IPS-NIHi7 (cell line): ENCODE measurements around the gene OR52M1.

ENCODE experiments used
- DNase-seq: peaks from one replicate; pipeline ENCODE4 v3.0.0; 2012; ENCODE audit warnings: mixed read lengths; ENCODE audit errors: extremely low spot score

OR52M1 gene

GRCh38 chr11:4569075-4569474, 24.1 kb downstream of the OR52M1 start:
- no peak for DNase-seq

GRCh38 chr11:4576880-4577279, 31.9 kb downstream of the OR52M1 start:
- no peak for DNase-seq

DNA sequence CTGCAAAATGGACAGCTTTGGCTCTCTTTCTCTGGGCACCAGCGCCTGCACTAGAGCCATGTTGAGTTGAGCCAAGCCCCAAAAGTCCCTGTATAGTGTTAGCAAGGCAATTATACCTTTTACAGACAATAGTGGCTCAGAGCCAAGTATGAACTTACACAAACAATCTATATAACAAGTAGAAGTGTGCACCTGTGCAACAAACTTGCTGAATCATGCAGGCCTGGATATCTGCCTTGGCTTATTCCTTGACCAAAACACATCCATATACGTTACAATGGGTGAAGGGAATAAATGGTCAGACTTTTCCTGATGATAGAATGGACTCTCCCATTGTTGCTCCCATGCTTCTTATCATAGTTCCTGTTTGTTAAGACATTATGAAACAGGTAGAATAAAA, 32.8 kb downstream of the OR52M1 start:
- no peak for DNase-seq

- DNase-seq = no peak
These were observed 33.6 kb downstream of the OR52M1 start for GRCh38 chr11:4578624-4579023.

DNA sequence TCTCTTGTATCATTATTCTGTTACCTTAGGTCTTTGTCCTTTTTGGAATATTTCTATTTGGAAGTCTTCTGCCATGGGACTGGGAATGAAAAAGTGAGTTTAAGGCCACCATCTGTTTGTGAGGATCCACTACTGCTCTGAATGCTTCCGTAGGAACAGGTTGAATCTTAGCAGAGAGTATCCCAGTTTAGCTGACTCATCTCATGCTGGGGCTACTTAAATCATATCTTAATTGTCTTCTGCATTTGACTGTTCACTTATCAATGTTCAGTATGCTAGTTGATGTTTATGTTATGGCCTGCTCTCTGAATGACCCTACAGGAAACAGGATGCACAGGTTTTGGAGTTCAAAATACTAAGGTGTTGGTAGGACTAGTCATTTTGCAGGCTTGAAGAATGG, 35.1 kb downstream of the OR52M1 start:
- DNase-seq = no peak

- no peak for DNase-seq
These were observed 36.5 kb downstream of the OR52M1 start, which contains the start of gene OR52I2 for GRCh38 chr11:4581443-4581842. Gene OR52I2, plus strand, starts transcription at chr11:4581743.

- no peak for DNase-seq
These were observed 44.0 kb downstream of the OR52M1 start for GRCh38 chr11:4589017-4589416.

DNA sequence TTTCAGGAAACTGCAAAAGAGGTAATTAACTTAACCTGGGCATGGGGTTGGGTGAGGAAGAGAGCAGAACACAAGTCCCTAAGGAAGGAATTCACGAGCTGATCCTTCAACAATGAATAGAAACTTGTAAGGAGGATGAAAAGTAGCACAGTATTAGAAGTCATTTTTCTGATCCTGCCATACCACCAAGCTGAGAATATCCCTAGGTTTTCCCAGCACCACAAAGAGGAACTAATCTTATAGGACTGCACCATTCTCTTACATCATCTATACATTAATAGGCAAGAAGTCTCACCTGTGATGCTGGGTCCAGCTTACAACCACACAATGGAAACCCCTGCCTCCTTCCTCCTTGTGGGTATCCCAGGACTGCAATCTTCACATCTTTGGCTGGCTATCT, 48.7 kb downstream of the OR52M1 start, which contains the start of gene OR52I1:
Gene OR52I1 (plus strand): TSS at position 301 of the 400 bp plus-strand sequence. CDS start 0 bp downstream, at position 301.
- no peak for DNase-seq
